Measurements from ENCODE around the gene ABCG2. TPM values are rescaled to one million over a fixed set of nuclear protein-coding genes. Genes with fewer than 3 reads are reported as not detected.

The ABCG2 gene
- 1.1 TPM for polyA plus RNA-seq (2013, experiment 1 of 4)
- polyA plus RNA-seq (2013, experiment 2 of 4) = 1.1 TPM
- polyA plus RNA-seq (2013, experiment 3 of 4) = 1.4 TPM
- polyA plus RNA-seq (2013, experiment 4 of 4) = 1.6 TPM

- no peak within 1 kb of the TSS for H3K27ac ChIP-seq (ENCODE audit: insufficient read depth, low read depth, low read length, poor library complexity, severe bottlenecking)
- no peaks in the 10 kb centered on the region for H3K9me3 ChIP-seq (ENCODE audit: control insufficient read depth, low read length)
- 0% methylated on average over 70 of the region's 70 CpGs for WGBS, 2 experiments
- H3K36me3 ChIP-seq (ENCODE audit: control insufficient read depth, insufficient read depth, low read length) = no peaks in the 10 kb centered on the region
- peaks cover 31% of the 10 kb centered on the region for H3K27me3 ChIP-seq (ENCODE audit: control insufficient read depth, insufficient read depth, low read length, poor library complexity, severe bottlenecking)
- peaks cover 9% of the 10 kb centered on the region for H3K4me1 ChIP-seq (ENCODE audit: control insufficient read depth, insufficient read depth, low read length)
- H3K4me3 ChIP-seq (ENCODE audit: insufficient read depth, low read depth, low read length) = peak within 1 kb of the TSS; percentile 44
Observed at GRCh38 chr4:88158489-88159228, at the start of gene ABCG2. Gene ABCG2 (minus strand): TSS chr4:88158639. CDS start chr4:88139995, 18,644 bp downstream.

GRCh38 chr4:88208156-88208555 is 49.7 kb upstream of the ABCG2 start:
- Histone ChIP-seq H3K36me3 (ENCODE audit: control insufficient read depth, insufficient read depth, low read length) (no peaks in the 10 kb centered on the region), H3K4me1 (ENCODE audit: control insufficient read depth, insufficient read depth, low read length) (no peaks in the 10 kb centered on the region), H3K27ac (ENCODE audit: insufficient read depth, low read depth, low read length, poor library complexity, severe bottlenecking) (no peak overlapping the region), H3K4me3 (ENCODE audit: insufficient read depth, low read depth, low read length) (no peak overlapping the region), H3K27me3 (ENCODE audit: control insufficient read depth, insufficient read depth, low read length, poor library complexity, severe bottlenecking) (no peaks in the 10 kb centered on the region), H3K9me3 (ENCODE audit: control insufficient read depth, low read length) (no peaks in the 10 kb centered on the region)
- 74 to 75% methylated on average over 3 to 4 of the region's 4 CpGs for WGBS, 2 experiments

GRCh38 chr4:88207171-88207570 is 48.7 kb upstream of the ABCG2 start:
- WGBS, 2 experiments = 91 to 95% methylated on average over 4 of the region's 4 CpGs
- Histone ChIP-seq H3K9me3 (ENCODE audit: control insufficient read depth, low read length) (no peaks in the 10 kb centered on the region), H3K36me3 (ENCODE audit: control insufficient read depth, insufficient read depth, low read length) (no peaks in the 10 kb centered on the region), H3K4me3 (ENCODE audit: insufficient read depth, low read depth, low read length) (no peak overlapping the region), H3K27ac (ENCODE audit: insufficient read depth, low read depth, low read length, poor library complexity, severe bottlenecking) (no peak overlapping the region), H3K27me3 (ENCODE audit: control insufficient read depth, insufficient read depth, low read length, poor library complexity, severe bottlenecking) (no peaks in the 10 kb centered on the region), H3K4me1 (ENCODE audit: control insufficient read depth, insufficient read depth, low read length) (no peaks in the 10 kb centered on the region)

GRCh38 chr4:88204882-88205281 is 46.4 kb upstream of the ABCG2 start:
- Histone ChIP-seq H3K36me3 (ENCODE audit: control insufficient read depth, insufficient read depth, low read length) (no peaks in the 10 kb centered on the region), H3K4me3 (ENCODE audit: insufficient read depth, low read depth, low read length) (no peak overlapping the region), H3K27ac (ENCODE audit: insufficient read depth, low read depth, low read length, poor library complexity, severe bottlenecking) (no peak overlapping the region), H3K4me1 (ENCODE audit: control insufficient read depth, insufficient read depth, low read length) (no peaks in the 10 kb centered on the region), H3K27me3 (ENCODE audit: control insufficient read depth, insufficient read depth, low read length, poor library complexity, severe bottlenecking) (no peaks in the 10 kb centered on the region), H3K9me3 (ENCODE audit: control insufficient read depth, low read length) (no peaks in the 10 kb centered on the region)
- 30 to 58% methylated on average over 1 of the region's 1 CpG for WGBS, 2 experiments

GRCh38 chr4:88202443-88202842 is 44.0 kb upstream of the ABCG2 start:
- Histone ChIP-seq H3K36me3 (ENCODE audit: control insufficient read depth, insufficient read depth, low read length) (no peaks in the 10 kb centered on the region), H3K27ac (ENCODE audit: insufficient read depth, low read depth, low read length, poor library complexity, severe bottlenecking) (no peak overlapping the region), H3K9me3 (ENCODE audit: control insufficient read depth, low read length) (no peaks in the 10 kb centered on the region), H3K4me3 (ENCODE audit: insufficient read depth, low read depth, low read length) (no peak overlapping the region), H3K27me3 (ENCODE audit: control insufficient read depth, insufficient read depth, low read length, poor library complexity, severe bottlenecking) (no peaks in the 10 kb centered on the region), H3K4me1 (ENCODE audit: control insufficient read depth, insufficient read depth, low read length) (no peaks in the 10 kb centered on the region)
- WGBS, 2 experiments = 77 to 83% methylated on average over 6 of the region's 6 CpGs

- 88 to 89% methylated on average over 1 of the region's 1 CpG for WGBS, 2 experiments
- no peaks in the 10 kb centered on the region for H3K4me1 ChIP-seq (ENCODE audit: control insufficient read depth, insufficient read depth, low read length)
- no peak overlapping the region for H3K4me3 ChIP-seq (ENCODE audit: insufficient read depth, low read depth, low read length)
- H3K9me3 ChIP-seq (ENCODE audit: control insufficient read depth, low read length) = no peaks in the 10 kb centered on the region
- H3K27ac ChIP-seq (ENCODE audit: insufficient read depth, low read depth, low read length, poor library complexity, severe bottlenecking) = no peak overlapping the region
- H3K36me3 ChIP-seq (ENCODE audit: control insufficient read depth, insufficient read depth, low read length) = no peaks in the 10 kb centered on the region
- H3K27me3 ChIP-seq (ENCODE audit: control insufficient read depth, insufficient read depth, low read length, poor library complexity, severe bottlenecking) = no peaks in the 10 kb centered on the region
Observed at GRCh38 chr4:88200186-88200585, 41.7 kb upstream of the ABCG2 start.

- no peaks in the 10 kb centered on the region for H3K4me1 ChIP-seq (ENCODE audit: control insufficient read depth, insufficient read depth, low read length)
- H3K9me3 ChIP-seq (ENCODE audit: control insufficient read depth, low read length) = no peaks in the 10 kb centered on the region
- H3K4me3 ChIP-seq (ENCODE audit: insufficient read depth, low read depth, low read length) = no peak overlapping the region
- no peak overlapping the region for H3K27ac ChIP-seq (ENCODE audit: insufficient read depth, low read depth, low read length, poor library complexity, severe bottlenecking)
- WGBS, 2 experiments = 87 to 94% methylated on average over 4 of the region's 4 CpGs
- no peaks in the 10 kb centered on the region for H3K36me3 ChIP-seq (ENCODE audit: control insufficient read depth, insufficient read depth, low read length)
- H3K27me3 ChIP-seq (ENCODE audit: control insufficient read depth, insufficient read depth, low read length, poor library complexity, severe bottlenecking) = no peaks in the 10 kb centered on the region
Observed at GRCh38 chr4:88196523-88197185, 38.2 kb upstream of the ABCG2 start.

GRCh38 chr4:88196013-88196365 is 37.5 kb upstream of the ABCG2 start:
- H3K36me3 ChIP-seq (ENCODE audit: control insufficient read depth, insufficient read depth, low read length) = no peaks in the 10 kb centered on the region
- 77 to 79% methylated on average over 4 of the region's 4 CpGs for WGBS, 2 experiments
- no peaks in the 10 kb centered on the region for H3K9me3 ChIP-seq (ENCODE audit: control insufficient read depth, low read length)
- H3K27ac ChIP-seq (ENCODE audit: insufficient read depth, low read depth, low read length, poor library complexity, severe bottlenecking) = no peak overlapping the region
- H3K4me3 ChIP-seq (ENCODE audit: insufficient read depth, low read depth, low read length) = no peak overlapping the region
- H3K4me1 ChIP-seq (ENCODE audit: control insufficient read depth, insufficient read depth, low read length) = no peaks in the 10 kb centered on the region
- no peaks in the 10 kb centered on the region for H3K27me3 ChIP-seq (ENCODE audit: control insufficient read depth, insufficient read depth, low read length, poor library complexity, severe bottlenecking)

GRCh38 chr4:88195328-88196012 is 37.0 kb upstream of the ABCG2 start:
- Histone ChIP-seq H3K27ac (ENCODE audit: insufficient read depth, low read depth, low read length, poor library complexity, severe bottlenecking) (no peak overlapping the region), H3K4me1 (ENCODE audit: control insufficient read depth, insufficient read depth, low read length) (no peaks in the 10 kb centered on the region), H3K36me3 (ENCODE audit: control insufficient read depth, insufficient read depth, low read length) (no peaks in the 10 kb centered on the region), H3K27me3 (ENCODE audit: control insufficient read depth, insufficient read depth, low read length, poor library complexity, severe bottlenecking) (no peaks in the 10 kb centered on the region), H3K4me3 (ENCODE audit: insufficient read depth, low read depth, low read length) (no peak overlapping the region), H3K9me3 (ENCODE audit: control insufficient read depth, low read length) (no peaks in the 10 kb centered on the region)
- 90% methylated on average over 8 of the region's 8 CpGs for WGBS, 2 experiments

- Histone ChIP-seq H3K27ac (ENCODE audit: insufficient read depth, low read depth, low read length, poor library complexity, severe bottlenecking) (no peak overlapping the region), H3K9me3 (ENCODE audit: control insufficient read depth, low read length) (no peaks in the 10 kb centered on the region), H3K27me3 (ENCODE audit: control insufficient read depth, insufficient read depth, low read length, poor library complexity, severe bottlenecking) (no peaks in the 10 kb centered on the region), H3K4me1 (ENCODE audit: control insufficient read depth, insufficient read depth, low read length) (no peaks in the 10 kb centered on the region), H3K4me3 (ENCODE audit: insufficient read depth, low read depth, low read length) (no peak overlapping the region), H3K36me3 (ENCODE audit: control insufficient read depth, insufficient read depth, low read length) (no peaks in the 10 kb centered on the region)
- WGBS, 2 experiments = 94 to 100% methylated on average over 1 of the region's 3 CpGs
Observed at GRCh38 chr4:88191404-88191803, 33.0 kb upstream of the ABCG2 start.
